Activated CD4-positive, alpha-beta memory T cell treated with anti-CD3 and anti-CD28 coated beads, Interleukin-2, amount 10 ng/mL, durations not matched to agents 7 days and 5 days (primary cell): ENCODE data around the gene GNG2. TPM values are rescaled to one million over a fixed set of nuclear protein-coding genes. Genes with fewer than 3 reads are reported as not detected.

Experiments used
- total RNA-seq, 2 experiments: library from RNA; stranded (reverse); gene quantifications; one replicate each; pipeline ENCODE4 v1.2.3, GENCODE V29; 2021

The GNG2 gene
- total RNA-seq, 2 experiments from 2014 or later: 296 to 304 TPM

Other genes with a start within 250 kb of the GNG2 start
- gene FRMD6, start 208.7 kb upstream of the GNG2 start, total RNA-seq: 1 to 10 TPM; 3.3 TPM
- gene RTRAF, start 128.9 kb downstream of the GNG2 start, total RNA-seq: 100 to 1,000 TPM; 175 to 188 TPM
- gene NID2, start 208.4 kb downstream of the GNG2 start, total RNA-seq: under 1 TPM; 0.15 to 0.18 TPM